HCT116 (cell line): ENCODE results near the gene FMN1. TPM values are rescaled to one million over a fixed set of nuclear protein-coding genes. Genes with fewer than 3 reads are reported as not detected.

Source experiments
- ATAC-seq: fragments of 200-7000 bp; cut with Tn5 transposase; 2 replicates; pipeline ENCODE4 v1.9.1; 2020; ENCODE audit warnings: mild to moderate bottlenecking, moderate library complexity
- BruUV-seq: library from RNA; stranded (reverse); fragments of 400-500 nt; replicated peaks from 2 replicates; lab custom pipeline; 2021; lab: Mats Ljungman, UMichigan
- CTCF ChIA-PET: fragments of 300-600 bp; sonication (Branson Sonifier 250); formaldehyde crosslinking; loops from one replicate; lab custom pipeline; 2021; ENCODE audit warnings: antibody characterized with exemption; lab: Charles Lee
- POLR2A ChIA-PET: fragments of 300-600, 350-600 bp; sonication (Branson Sonifier 250); formaldehyde crosslinking; loops from one replicate; lab custom pipeline; 2021; ENCODE audit warnings: antibody characterized with exemption; lab: Charles Lee
- RAD21 ChIA-PET, 2 experiments: fragments of 300-600 bp; sonication (Branson Sonifier 250); formaldehyde crosslinking; loops; one replicate each; lab custom pipeline; 2023; ENCODE audit warnings: low total read pairs in 2 of 2; ENCODE audit not compliant: uncharacterized antibody in 2 of 2, unreplicated experiment in 2 of 2, low non-redundant PET in 1 of 2; lab: Charles Lee
- DNase-seq: peaks from one replicate; pipeline ENCODE4 v3.0.0-alpha.2; 2010; ENCODE audit warnings: low read depth, low spot score
- H2AFZ ChIP-seq: fragments of 200-600 bp; shearing (Covaris generic), sonication (generic); 2 replicates; pipeline ENCODE4 v1.6.1; 2017; ENCODE audit warnings: low read depth, mixed run types, mixed read lengths, antibody characterized with exemption, low read length; ENCODE audit not compliant: poor library complexity, severe bottlenecking
- H3K27ac ChIP-seq: 2 replicates; pipeline ENCODE4 v1.5.1; 2012; ENCODE audit warnings: low read depth, low read length
- H3K27me3 ChIP-seq: fragments of 200-600 bp; sonication (generic); 2 replicates; pipeline ENCODE4 v1.6.1; 2016; ENCODE audit warnings: mixed run types, low read length, mixed read lengths; ENCODE audit not compliant: insufficient read depth
- H3K36me3 ChIP-seq, 2 experiments: fragments of 200-500 bp in 1 of 2; fragments of 200-600 bp in 1 of 2; sonication (Bioruptor generic) in 1 of 2; sonication (generic) in 1 of 2; 2 replicates each; pipeline versions ENCODE4 v1.5.1 to v1.6.1; 2014 to 2016; ENCODE audit warnings: low read length in 2 of 2, inconsistent platforms in 1 of 2, mixed read lengths in 1 of 2, mixed run types in 1 of 2; ENCODE audit not compliant: insufficient read depth in 2 of 2, control insufficient read depth in 1 of 2
- H3K4me1 ChIP-seq, 2 experiments: fragments of 200-600 bp in 1 of 2; sonication (generic) in 1 of 2; 2 replicates each; pipeline versions ENCODE4 v1.5.1 to v1.6.1; 2012 to 2017; ENCODE audit warnings: low read length in 2 of 2, inconsistent platforms in 1 of 2, mild to moderate bottlenecking in 1 of 2, mixed read lengths in 1 of 2, mixed run types in 1 of 2, moderate library complexity in 1 of 2; ENCODE audit not compliant: insufficient read depth in 2 of 2, control insufficient read depth in 1 of 2
- H3K4me2 ChIP-seq: fragments of 200-600 bp; sonication (generic); 2 replicates; pipeline ENCODE4 v1.6.1; 2017; ENCODE audit warnings: mixed run types, low read length, mixed read lengths
- H3K4me3 ChIP-seq, 2 experiments: fragments of 200-600 bp in 1 of 2; sonication (generic) in 1 of 2; replicated peaks in 1 of 2; 2 replicates each; pipeline ENCODE4 v1.5.1; 2011 to 2016; ENCODE audit warnings: low read length in 2 of 2, control low read depth in 1 of 2, low read depth in 1 of 2, mild to moderate bottlenecking in 1 of 2, mixed read lengths in 1 of 2, mixed run types in 1 of 2
- H3K79me2 ChIP-seq: fragments of 200-600 bp; sonication (generic); 2 replicates; pipeline ENCODE4 v1.6.1; 2017; ENCODE audit warnings: mild to moderate bottlenecking, mixed run types, low read length, moderate library complexity, mixed read lengths; ENCODE audit not compliant: insufficient read depth
- H3K9ac ChIP-seq: fragments of 200-600 bp; sonication (generic); 2 replicates; pipeline ENCODE4 v1.6.1; 2016; ENCODE audit warnings: low read length, mixed read lengths
- H3K9me2 ChIP-seq: fragments of 200-600 bp; sonication (generic), shearing (Covaris generic); 2 replicates; pipeline ENCODE4 v1.6.1; 2017; ENCODE audit warnings: mixed run types, mild to moderate bottlenecking, moderate library complexity; ENCODE audit not compliant: insufficient read depth
- H3K9me3 ChIP-seq, 2 experiments: fragments of 200-500 bp in 1 of 2; fragments of 200-600 bp in 1 of 2; sonication (Bioruptor generic) in 1 of 2; sonication (generic) in 1 of 2; 2 replicates each; pipeline ENCODE4 v1.6.1; 2014 to 2017; ENCODE audit warnings: low read length in 2 of 2, mixed read lengths in 2 of 2, inconsistent platforms in 1 of 2, low read depth in 1 of 2, mild to moderate bottlenecking in 1 of 2, mixed run types in 1 of 2, moderate library complexity in 1 of 2; ENCODE audit not compliant: control insufficient read depth in 1 of 2, insufficient read depth in 1 of 2
- H4K20me1 ChIP-seq: fragments of 200-600 bp; sonication (generic), shearing (Covaris generic); 2 replicates; pipeline ENCODE4 v1.6.1; 2017; ENCODE audit warnings: mixed run types, mild to moderate bottlenecking, moderate library complexity; ENCODE audit not compliant: insufficient read depth
- CBX3 ChIP-seq: IDR thresholded peaks from 2 replicates; pipeline ENCODE4 v1.6.1; 2012; ENCODE audit warnings: low read depth
- ELF1 ChIP-seq: IDR thresholded peaks from 2 replicates; pipeline ENCODE4 v1.6.1; 2012; ENCODE audit warnings: low read depth, borderline replicate concordance
- EZH2 ChIP-seq: fragments of 200-600 bp; sonication (generic); IDR thresholded peaks from 2 replicates; pipeline ENCODE4 v1.6.1; 2017; ENCODE audit warnings: antibody characterized with exemption, mixed run types
- EZH2phosphoT487 ChIP-seq: fragments of 200-600 bp; IDR thresholded peaks from 2 replicates; pipeline ENCODE4 v1.6.1; 2018; ENCODE audit warnings: antibody characterized with exemption, borderline replicate concordance
- FOSL1 ChIP-seq: IDR thresholded peaks from 2 replicates; pipeline ENCODE4 v1.6.1; 2012; ENCODE audit warnings: low read depth
- JUND ChIP-seq: IDR thresholded peaks from 2 replicates; pipeline ENCODE4 v1.6.1; 2012
- RAD21 ChIP-seq: IDR thresholded peaks from 2 replicates; pipeline ENCODE4 v1.6.1; 2012; ENCODE audit warnings: low read depth, mild to moderate bottlenecking
- SIN3A ChIP-seq: IDR thresholded peaks from 2 replicates; pipeline ENCODE4 v1.6.1; 2012; ENCODE audit warnings: low read depth
- TCF7L2 ChIP-seq: IDR thresholded peaks from 2 replicates; pipeline ENCODE4 v1.7.0; 2011; ENCODE audit warnings: borderline replicate concordance, inconsistent platforms; ENCODE audit not compliant: insufficient read depth, insufficient read length; ENCODE audit errors: extremely low read depth
- ZNF274 ChIP-seq: fragments of 200-500 bp; sonication (Bioruptor generic); IDR thresholded peaks from 2 replicates; pipeline ENCODE4 v1.6.1; 2014; ENCODE audit warnings: mild to moderate bottlenecking, low read depth, low read length, inconsistent platforms
- intact Hi-C: fragments of 100-400 bp; cut with micrococcal nuclease; formaldehyde crosslinking; loops from 2 replicates; pipeline ENCODE4 v1.10.0; 2022
- total RNA-seq: library from RNA; stranded (reverse); gene quantifications from one replicate; pipeline ENCODE4 v1.2.1, GENCODE V29; 2021; ENCODE audit not compliant: unreplicated experiment
- TF ChIP-seq, protein P1 (sequence below): IDR thresholded peaks from 2 replicates; pipeline ENCODE4 v1.6.1; 2012
- TF ChIP-seq, protein P2 (sequence below), 3 experiments: fragments of 200-600 bp in 1 of 3; sonication (generic) in 1 of 3; IDR thresholded peaks in 2 of 3; conservative IDR thresholded peaks in 1 of 3; 2 replicates each; pipeline ENCODE4 v1.5.1; 2012 to 2017; ENCODE audit warnings: low read depth in 2 of 3, low read length in 2 of 3, antibody characterized with exemption in 1 of 3, borderline replicate concordance in 1 of 3, control low read depth in 1 of 3, mild to moderate bottlenecking in 1 of 3, mixed read lengths in 1 of 3, mixed run types in 1 of 3, moderate library complexity in 1 of 3; ENCODE audit not compliant: insufficient read depth in 1 of 3
- TF ChIP-seq, protein P3 (sequence below): IDR thresholded peaks from 2 replicates; pipeline ENCODE4 v1.6.1; 2011; ENCODE audit warnings: mild to moderate bottlenecking, low read length, moderate library complexity; ENCODE audit not compliant: insufficient replicate concordance; ENCODE audit errors: extremely low read depth
- TF ChIP-seq, protein P4 (sequence below): IDR thresholded peaks from 2 replicates; pipeline ENCODE4 v1.6.1; 2012

The FMN1 gene
- total RNA-seq, 1 experiment from 2014 or later, result 0.39 TPM

DNA sequence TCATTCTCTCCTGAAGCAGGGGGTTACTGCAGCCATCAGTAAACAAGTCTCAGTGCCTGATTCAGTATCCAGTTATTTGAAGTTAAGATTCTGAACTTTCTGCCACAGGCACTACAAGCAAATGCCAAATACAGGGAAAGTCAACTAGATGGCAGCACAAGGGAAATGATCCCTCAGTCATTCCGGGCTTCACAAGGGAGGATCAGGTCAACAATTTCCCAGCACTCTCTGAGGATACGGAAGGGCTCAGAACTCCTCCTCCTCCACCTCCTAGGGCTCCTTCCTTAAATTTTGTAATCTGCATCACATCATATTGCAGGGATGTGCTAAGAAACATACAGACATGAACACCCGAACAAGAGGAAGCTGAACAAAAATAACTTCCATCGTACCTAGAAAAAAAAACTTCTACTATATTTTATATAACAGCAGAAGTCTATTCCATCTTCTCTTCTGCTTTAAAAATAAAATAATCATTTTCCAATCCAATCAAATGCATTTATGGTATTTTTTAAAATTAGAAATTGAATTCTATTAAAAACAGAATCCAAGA is 187.1 kb downstream of the FMN1 start:
- Histone ChIP-seq H3K9me2 (no peaks in the 10 kb centered on the region), H3K79me2 (no peaks in the 10 kb centered on the region), H2AFZ (peak overlapping the region; percentile 2), H3K9me3 (no peaks in the 10 kb centered on the region), H3K27ac (no peak overlapping the region), H3K4me3 (no peak overlapping the region), H3K9ac (no peak overlapping the region), H3K27me3 (no peaks in the 10 kb centered on the region), H3K4me1 (no peaks in the 10 kb centered on the region; a peak in 1 of 4 replicates), H3K4me2 (no peak overlapping the region), H4K20me1 (no peaks in the 10 kb centered on the region), H3K36me3 (no peaks in the 10 kb centered on the region)
- RAD21 ChIA-PET, result no interaction called here
- no TSS peak for BruUV-seq
- POLR2A ChIA-PET, result no interaction called here
- peak; percentile 35 for DNase-seq
- ATAC-seq, result peak; percentile 94
- intact Hi-C loops, result loop anchor here (5.0 kb wide), 1 partner anchor 125 kb away; no protein-coding TSS in a partner anchor
- CTCF ChIA-PET, result interaction anchor here (1.5 kb wide), 1 partner anchor 125 kb away, joined by 5 read pairs; no protein-coding TSS in a partner anchor
- TF ChIP-seq RAD21, result peak; percentile 42; the same call in 1 of the 2 replicates
- no peak for TF ChIP-seq EZH2phosphoT487
- TF ChIP-seq, protein P1, sequence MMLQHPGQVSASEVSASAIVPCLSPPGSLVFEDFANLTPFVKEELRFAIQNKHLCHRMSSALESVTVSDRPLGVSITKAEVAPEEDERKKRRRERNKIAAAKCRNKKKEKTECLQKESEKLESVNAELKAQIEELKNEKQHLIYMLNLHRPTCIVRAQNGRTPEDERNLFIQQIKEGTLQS, result no peak
- TF ChIP-seq, protein P2, sequence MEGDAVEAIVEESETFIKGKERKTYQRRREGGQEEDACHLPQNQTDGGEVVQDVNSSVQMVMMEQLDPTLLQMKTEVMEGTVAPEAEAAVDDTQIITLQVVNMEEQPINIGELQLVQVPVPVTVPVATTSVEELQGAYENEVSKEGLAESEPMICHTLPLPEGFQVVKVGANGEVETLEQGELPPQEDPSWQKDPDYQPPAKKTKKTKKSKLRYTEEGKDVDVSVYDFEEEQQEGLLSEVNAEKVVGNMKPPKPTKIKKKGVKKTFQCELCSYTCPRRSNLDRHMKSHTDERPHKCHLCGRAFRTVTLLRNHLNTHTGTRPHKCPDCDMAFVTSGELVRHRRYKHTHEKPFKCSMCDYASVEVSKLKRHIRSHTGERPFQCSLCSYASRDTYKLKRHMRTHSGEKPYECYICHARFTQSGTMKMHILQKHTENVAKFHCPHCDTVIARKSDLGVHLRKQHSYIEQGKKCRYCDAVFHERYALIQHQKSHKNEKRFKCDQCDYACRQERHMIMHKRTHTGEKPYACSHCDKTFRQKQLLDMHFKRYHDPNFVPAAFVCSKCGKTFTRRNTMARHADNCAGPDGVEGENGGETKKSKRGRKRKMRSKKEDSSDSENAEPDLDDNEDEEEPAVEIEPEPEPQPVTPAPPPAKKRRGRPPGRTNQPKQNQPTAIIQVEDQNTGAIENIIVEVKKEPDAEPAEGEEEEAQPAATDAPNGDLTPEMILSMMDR (IDR thresholded peaks at IDR 0.05 in 2 of 3, conservative IDR thresholded peaks at IDR 0.05 in 1 of 3; ENCODE audit: borderline replicate concordance in 1 of 3, insufficient read depth in 1 of 3, low read depth in 2 of 3, low read length in 2 of 3), result peak; percentile 9 to 40 (median 38); a peak in 4 of 6 replicates
- TF ChIP-seq SIN3A, result no peak
- TF ChIP-seq, protein P3, sequence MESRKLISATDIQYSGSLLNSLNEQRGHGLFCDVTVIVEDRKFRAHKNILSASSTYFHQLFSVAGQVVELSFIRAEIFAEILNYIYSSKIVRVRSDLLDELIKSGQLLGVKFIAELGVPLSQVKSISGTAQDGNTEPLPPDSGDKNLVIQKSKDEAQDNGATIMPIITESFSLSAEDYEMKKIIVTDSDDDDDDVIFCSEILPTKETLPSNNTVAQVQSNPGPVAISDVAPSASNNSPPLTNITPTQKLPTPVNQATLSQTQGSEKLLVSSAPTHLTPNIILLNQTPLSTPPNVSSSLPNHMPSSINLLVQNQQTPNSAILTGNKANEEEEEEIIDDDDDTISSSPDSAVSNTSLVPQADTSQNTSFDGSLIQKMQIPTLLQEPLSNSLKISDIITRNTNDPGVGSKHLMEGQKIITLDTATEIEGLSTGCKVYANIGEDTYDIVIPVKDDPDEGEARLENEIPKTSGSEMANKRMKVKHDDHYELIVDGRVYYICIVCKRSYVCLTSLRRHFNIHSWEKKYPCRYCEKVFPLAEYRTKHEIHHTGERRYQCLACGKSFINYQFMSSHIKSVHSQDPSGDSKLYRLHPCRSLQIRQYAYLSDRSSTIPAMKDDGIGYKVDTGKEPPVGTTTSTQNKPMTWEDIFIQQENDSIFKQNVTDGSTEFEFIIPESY, result no peak
- TF ChIP-seq TCF7L2, result peak; percentile 12
- TF ChIP-seq ELF1, result no peak
- no peak for TF ChIP-seq EZH2
- no peak for TF ChIP-seq FOSL1
- TF ChIP-seq, protein P4, sequence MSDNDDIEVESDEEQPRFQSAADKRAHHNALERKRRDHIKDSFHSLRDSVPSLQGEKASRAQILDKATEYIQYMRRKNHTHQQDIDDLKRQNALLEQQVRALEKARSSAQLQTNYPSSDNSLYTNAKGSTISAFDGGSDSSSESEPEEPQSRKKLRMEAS, result no peak
- no peak for TF ChIP-seq JUND
- TF ChIP-seq CBX3, result no peak
- TF ChIP-seq ZNF274, result no peak
